Measurements from ENCODE around the gene KRT13. TPM values are rescaled to one million over a fixed set of nuclear protein-coding genes. Genes with fewer than 3 reads are reported as not detected.

KRT13 gene
- total and polyA plus RNA-seq, 2 of the 4 experiments (the other 2 are of a cell fraction) = 0.18 to 0.56 TPM

GRCh38 chr17:41549596-41550039 is 44.2 kb upstream of the KRT13 start:
- 0 out of 3 replicates have a peak overlapping the region, but pooled peaks have one; percentile 23 for H2BK15ac ChIP-seq (ENCODE audit: low read depth, low read length)
- H3K9me3 ChIP-seq (ENCODE audit: control insufficient read depth, insufficient read depth, low read length) = peaks cover 4% of the 10 kb centered on the region
- H2AK5ac ChIP-seq (ENCODE audit: low read depth, low read length) = peak overlapping the region; percentile 3; the same call in 1 of the 2 replicates
- TF ChIP-seq CHD1 (IDR thresholded peaks at IDR 0.05; ENCODE audit: low read depth, low read length) = 0 out of 2 replicates have a peak, but pooled peaks have one; percentile 0
- no peak for TF ChIP-seq RAD21 (IDR thresholded peaks at IDR 0.05; ENCODE audit: low read length)
- no peak overlapping the region for H2AK9ac ChIP-seq (replicated peaks; ENCODE audit: low read depth, low read length, poor library complexity)
- H4K8ac ChIP-seq (ENCODE audit: low read depth in 2 of 2, low read length in 2 of 2) = peak overlapping the region in 1 of 2 experiments; percentile 19; a peak in 1 of 4 replicates
- peaks cover 18% of the 10 kb centered on the region for H3K4me1 ChIP-seq (ENCODE audit: control insufficient read depth, insufficient read depth, low read length)
- peaks cover 12% of the 10 kb centered on the region for H3K9me1 ChIP-seq (ENCODE audit: insufficient read depth, low read length)
- 0 out of 2 replicates have a peak overlapping the region, but pooled peaks have one; percentile 2 for H4K91ac ChIP-seq (ENCODE audit: insufficient read depth, low read depth, low read length)
- dilution Hi-C loops (cut with HindIII; ENCODE audit: low sequenced_read_pairs, unreplicated experiment) = no loop called here
- peak; percentile 56 for DNase-seq
- H3K4me2 ChIP-seq (ENCODE audit: low read depth, low read length) = no peak overlapping the region
- intact Hi-C loops (cut with micrococcal nuclease) = loop anchor here (1.0 to 5.0 kb wide), 7 partner anchors 99 to 902 kb away; partner anchors contain the start of genes KRTAP2-3 and SMARCE1
- CTCF ChIA-PET = interaction anchor here (0.7 to 3.9 kb wide), 25 partner anchors 11 to 731 kb away, joined by 3 to 49 read pairs (median 5); partner anchors contain the start of genes KRT15 and KRT9
- no peak overlapping the region; the same call in 1 of the 2 replicates for H3K56ac ChIP-seq (ENCODE audit: extremely low read depth, insufficient read depth, low read length)
- no peak overlapping the region for H3K18ac ChIP-seq (ENCODE audit: low read depth, low read length)
- WGBS, 2 experiments (ENCODE audit: extremely low coverage in 2 of 2, insufficient read length in 1 of 2) = 43% methylated on average over 3 of the region's 8 CpGs; no CpG with 5 or more reads in 1 of the 2 experiments
- H3K9ac ChIP-seq (ENCODE audit: low read depth, low read length) = no peak overlapping the region
- H3K27me3 ChIP-seq (ENCODE audit: control insufficient read depth, insufficient read depth, low read length) = no peaks in the 10 kb centered on the region; the same call in 1 of the 2 replicates
- BruUV-seq (replicated peaks) = no TSS peak
- H3K36me3 ChIP-seq (ENCODE audit: control insufficient read depth, insufficient read depth, low read length) = no peaks in the 10 kb centered on the region
- no peak overlapping the region for H3K23ac ChIP-seq (ENCODE audit: low read depth, low read length)
- no peak overlapping the region for H2BK5ac ChIP-seq (ENCODE audit: low read depth, low read length, poor library complexity, severe bottlenecking)
- peak overlapping the region; percentile 38; the same call in 1 of the 2 replicates for H2BK120ac ChIP-seq (ENCODE audit: low read depth, low read length)
- in situ Hi-C loops (cut with MboI; ENCODE audit: low sequenced_read_pairs) = loop anchor here (5.0 to 10.0 kb wide), 3 partner anchors 113 to 745 kb away; no protein-coding TSS in a partner anchor
- H3K14ac ChIP-seq (replicated peaks; ENCODE audit: low read depth, low read length) = 0 out of 2 replicates have a peak overlapping the region, but pooled peaks have one; percentile 28
- H3K4ac ChIP-seq (ENCODE audit: low read depth, low read length) = peak overlapping the region; percentile 49
- H3K79me1 ChIP-seq (ENCODE audit: low read depth in 1 of 2, low read length in 2 of 2) = no peaks in the 10 kb centered on the region
- H2AFZ ChIP-seq (replicated peaks; ENCODE audit: low read length, poor library complexity) = peak overlapping the region; percentile 38
- no peak overlapping the region for H3K4me3 ChIP-seq (ENCODE audit: insufficient read depth, low read depth, low read length)
- no peaks in the 10 kb centered on the region for H4K20me1 ChIP-seq (ENCODE audit: insufficient read depth, low read length)
- no peak overlapping the region; the same call in 1 of the 2 replicates for H3K27ac ChIP-seq (ENCODE audit: insufficient read depth, low read length)
- 0 out of 2 replicates have a peak overlapping the region, but pooled peaks have one; percentile 11 for H2BK20ac ChIP-seq (ENCODE audit: low read depth, low read length)
- no peak overlapping the region for H4K5ac ChIP-seq (ENCODE audit: low read depth, low read length)
- ATAC-seq (ENCODE audit: low read depth) = no peak
- POLR2A ChIA-PET (ENCODE audit: unreplicated experiment) = interaction anchor here (0.6 to 0.7 kb wide), 2 partner anchors 99 kb away, joined by 13 to 22 read pairs; no protein-coding TSS in a partner anchor

Measured in IMR-90 (cell line).